Progenitor cell of endocrine pancreas (in vitro differentiated cells): ENCODE data around the gene PARD3. TPM values are rescaled to one million over a fixed set of nuclear protein-coding genes. Genes with fewer than 3 reads are reported as not detected.

Experiments used
- DNase-seq: peaks from one replicate; pipeline ENCODE4 v3.0.0; 2021; ENCODE audit warnings: low spot score; ENCODE audit not compliant: unreplicated experiment
- H3K27ac Mint-ChIP-seq: 2 replicates; pipeline ENCODE4 v1.8.0; 2021; ENCODE audit warnings: mild to moderate bottlenecking, moderate library complexity, mixed read lengths
- H3K27me3 Mint-ChIP-seq: 2 replicates; pipeline ENCODE4 v1.8.0; 2021; ENCODE audit warnings: mixed read lengths
- H3K36me3 Mint-ChIP-seq: 2 replicates; pipeline ENCODE4 v1.8.0; 2022; ENCODE audit warnings: mixed read lengths; ENCODE audit not compliant: insufficient read depth
- H3K4me1 Mint-ChIP-seq: 2 replicates; pipeline ENCODE4 v1.8.0; 2021; ENCODE audit warnings: low read depth, mixed read lengths
- H3K4me3 Mint-ChIP-seq: 2 replicates; pipeline ENCODE4 v1.8.0; 2021; ENCODE audit warnings: low read depth, mild to moderate bottlenecking, moderate library complexity, mixed read lengths
- H3K9me3 Mint-ChIP-seq: 2 replicates; pipeline ENCODE4 v1.8.0; 2021; ENCODE audit warnings: low read depth, mixed read lengths
- CTCF ChIP-seq: fragments of 200-600 bp; sonication (generic); IDR thresholded peaks from one replicate; pipeline ENCODE4 v1.5.0; 2021; ENCODE audit warnings: antibody characterized with exemption, mild to moderate bottlenecking; ENCODE audit not compliant: unreplicated experiment
- total RNA-seq: library from RNA; stranded (reverse); gene quantifications from 2 replicates; pipeline ENCODE4 v1.2.1, GENCODE V29; 2021

PARD3 gene
- total RNA-seq, 1 donor from 2014 or later: 85.3 TPM

DNA sequence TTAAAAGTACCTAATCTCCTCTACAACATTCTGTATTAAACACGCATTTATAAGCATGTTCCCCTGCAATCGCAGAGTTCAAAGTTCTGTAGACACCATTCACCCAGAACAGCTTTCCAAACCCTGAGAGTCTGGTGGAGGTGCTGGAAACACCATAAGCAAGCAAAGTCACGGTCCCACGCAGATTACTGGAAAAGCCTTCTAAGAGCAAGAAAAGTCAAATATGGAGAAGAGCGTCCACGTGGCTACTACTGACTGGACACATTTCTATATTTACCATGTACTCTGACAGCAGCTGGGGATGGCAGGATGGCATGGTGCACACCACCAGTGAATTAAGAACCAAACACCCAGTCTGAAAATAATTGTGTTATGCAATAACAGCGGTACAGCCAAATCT lies 97.7 kb downstream of the PARD3 start:
- Mint-ChIP-seq H3K27me3 (no peaks in the 10 kb centered on the region), H3K27ac (peak overlapping the region; percentile 83), H3K36me3 (peaks cover 2% of the 10 kb centered on the region), H3K9me3 (no peaks in the 10 kb centered on the region), H3K4me1 (peaks cover 52% of the 10 kb centered on the region), H3K4me3 (no peak overlapping the region)
- TF ChIP-seq CTCF: no peak
- DNase-seq: no peak

DNA sequence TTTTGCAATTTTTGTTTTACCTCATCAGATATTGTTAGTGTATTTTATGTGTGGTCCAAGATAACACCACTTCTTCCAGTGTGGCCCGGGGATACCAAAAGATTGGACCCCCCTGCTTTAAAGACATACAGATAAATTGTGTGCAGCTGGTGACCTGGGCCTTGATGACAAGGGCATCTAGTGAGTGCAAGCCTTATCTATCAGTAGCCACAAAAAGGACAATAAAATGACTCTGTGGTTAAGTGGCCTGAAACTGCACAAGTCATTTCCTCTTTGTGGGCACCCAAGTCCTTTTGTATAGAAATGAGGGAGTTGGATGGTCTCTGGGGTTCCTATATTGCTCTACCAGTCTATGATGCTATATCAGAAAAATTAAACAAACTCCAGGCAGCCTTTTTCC lies 98.1 kb downstream of the PARD3 start:
- Mint-ChIP-seq H3K9me3 (no peaks in the 10 kb centered on the region), H3K4me3 (no peak overlapping the region), H3K27me3 (no peaks in the 10 kb centered on the region), H3K4me1 (peaks cover 52% of the 10 kb centered on the region), H3K27ac (peak overlapping the region; percentile 83), H3K36me3 (peaks cover 2% of the 10 kb centered on the region)
- no peak for DNase-seq
- TF ChIP-seq CTCF: no peak

- peaks cover 53% of the 10 kb centered on the region for H3K4me1 Mint-ChIP-seq
- H3K4me3 Mint-ChIP-seq: no peak overlapping the region
- H3K36me3 Mint-ChIP-seq: peaks cover 2% of the 10 kb centered on the region
- no peak for TF ChIP-seq CTCF
- no peaks in the 10 kb centered on the region for H3K27me3 Mint-ChIP-seq
- no peak for DNase-seq
- peak overlapping the region; percentile 47 for H3K27ac Mint-ChIP-seq
- H3K9me3 Mint-ChIP-seq: no peaks in the 10 kb centered on the region
Measured at GRCh38 chr10:34716234-34716633, 98.9 kb downstream of the PARD3 start.

- Mint-ChIP-seq H3K27me3 (no peaks in the 10 kb centered on the region), H3K4me3 (no peak overlapping the region), H3K4me1 (peaks cover 51% of the 10 kb centered on the region), H3K27ac (peak overlapping the region; percentile 63), H3K9me3 (no peaks in the 10 kb centered on the region), H3K36me3 (peaks cover 2% of the 10 kb centered on the region)
- no peak for DNase-seq
- no peak for TF ChIP-seq CTCF
Measured at GRCh38 chr10:34715511-34716187, 99.4 kb downstream of the PARD3 start.

DNA sequence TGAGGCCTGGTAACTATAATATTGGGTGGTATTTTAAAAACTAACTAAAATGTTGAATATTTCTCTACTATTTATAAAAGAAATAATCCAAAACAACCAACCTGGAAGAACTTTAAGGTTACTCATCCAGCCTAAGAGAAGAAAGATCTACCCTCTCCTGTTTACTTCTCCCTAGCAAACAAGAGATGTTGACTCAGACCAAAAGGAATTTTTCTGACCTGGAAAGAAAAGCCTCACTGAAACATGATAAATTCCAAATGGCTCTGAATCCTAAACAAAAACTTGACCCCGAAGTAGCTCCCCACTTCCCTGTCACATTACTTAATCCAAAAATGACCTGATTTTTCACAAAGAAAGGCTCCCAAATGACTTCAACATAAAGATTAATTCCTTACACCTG lies 101.2 kb downstream of the PARD3 start:
- no peak for DNase-seq
- Mint-ChIP-seq H3K27me3 (no peaks in the 10 kb centered on the region), H3K4me3 (peak overlapping the region; percentile 51), H3K36me3 (peaks cover 4% of the 10 kb centered on the region), H3K27ac (peak overlapping the region; percentile 95), H3K9me3 (peaks cover 6% of the 10 kb centered on the region), H3K4me1 (peaks cover 46% of the 10 kb centered on the region)
- no peak for TF ChIP-seq CTCF
